ENCODE data around the gene LIPM. TPM values are rescaled to one million over a fixed set of nuclear protein-coding genes. Genes with fewer than 3 reads are reported as not detected.

The LIPM gene
- total RNA-seq, 2 experiments from 2014 or later, result not detected

DNA sequence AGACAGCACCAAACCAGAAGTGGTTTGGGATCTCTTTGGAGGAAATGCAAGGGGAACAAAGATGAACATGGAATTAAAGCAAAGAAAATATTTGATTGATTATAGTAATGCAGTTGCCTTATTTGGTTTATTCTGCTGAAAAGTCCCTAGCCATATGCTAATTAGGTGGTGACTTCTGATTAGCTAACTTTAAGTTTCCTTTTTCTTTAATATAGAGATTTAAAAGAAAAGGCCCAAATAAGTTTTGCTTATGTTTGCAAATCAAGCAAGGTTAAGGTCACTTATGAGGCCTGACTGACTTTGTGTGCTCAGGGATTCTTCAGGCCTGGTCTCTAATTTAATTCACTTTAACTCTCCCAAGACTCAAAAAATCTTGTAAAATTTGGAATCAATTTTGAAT lies 55.3 kb downstream of the LIPM start:
- Mint-ChIP-seq H3K36me3 (ENCODE audit: low read depth) (no peaks in the 10 kb centered on the region), H3K4me1 (peaks cover 6% of the 10 kb centered on the region), H3K27ac (no peak overlapping the region), H3K4me3 (no peak overlapping the region), H3K27me3 (peaks cover 12% of the 10 kb centered on the region), H3K9me3 (ENCODE audit: low read depth) (no peaks in the 10 kb centered on the region)
- ChIA-PET POLR2A (no interaction called here), CTCF (interaction anchor here (2.0 kb wide), 1 partner anchor 21 kb away, joined by 12 read pairs; no protein-coding TSS in a partner anchor)
- DNase-seq (no peak), ATAC-seq (no peak)
- intact Hi-C loops (cut with DNase I, micrococcal nuclease), result no loop called here

DNA sequence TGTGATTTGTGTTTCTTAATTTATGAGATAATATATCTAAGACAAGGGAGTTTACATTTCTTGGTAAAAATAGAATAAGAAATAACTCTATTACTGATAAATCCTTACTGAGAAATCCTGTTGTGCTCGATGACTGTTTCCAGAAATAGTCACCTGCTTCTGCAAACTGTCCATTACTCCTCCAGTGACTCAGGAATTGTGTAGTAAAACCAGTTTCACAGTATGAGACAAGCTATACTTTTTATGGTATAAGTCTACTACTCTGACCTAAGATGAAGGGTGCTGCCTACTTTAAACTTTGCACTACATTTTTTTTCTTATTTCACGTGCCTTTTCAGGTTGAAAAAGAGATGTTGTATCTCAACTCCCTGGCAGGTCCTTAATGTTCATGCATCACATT lies 56.0 kb downstream of the LIPM start:
- DNase-seq (no peak), ATAC-seq (peak; percentile 93)
- intact Hi-C loops (cut with DNase I, micrococcal nuclease), result no loop called here
- ChIA-PET POLR2A (no interaction called here), CTCF (no interaction called here)
- peaks cover 6% of the 10 kb centered on the region for H3K4me1 Mint-ChIP-seq
- no peaks in the 10 kb centered on the region for H3K36me3 Mint-ChIP-seq (ENCODE audit: low read depth)
- no peak overlapping the region for H3K27ac Mint-ChIP-seq
- H3K4me3 Mint-ChIP-seq, result no peak overlapping the region
- H3K27me3 Mint-ChIP-seq, result peaks cover 14% of the 10 kb centered on the region
- no peaks in the 10 kb centered on the region for H3K9me3 Mint-ChIP-seq (ENCODE audit: low read depth)

DNA sequence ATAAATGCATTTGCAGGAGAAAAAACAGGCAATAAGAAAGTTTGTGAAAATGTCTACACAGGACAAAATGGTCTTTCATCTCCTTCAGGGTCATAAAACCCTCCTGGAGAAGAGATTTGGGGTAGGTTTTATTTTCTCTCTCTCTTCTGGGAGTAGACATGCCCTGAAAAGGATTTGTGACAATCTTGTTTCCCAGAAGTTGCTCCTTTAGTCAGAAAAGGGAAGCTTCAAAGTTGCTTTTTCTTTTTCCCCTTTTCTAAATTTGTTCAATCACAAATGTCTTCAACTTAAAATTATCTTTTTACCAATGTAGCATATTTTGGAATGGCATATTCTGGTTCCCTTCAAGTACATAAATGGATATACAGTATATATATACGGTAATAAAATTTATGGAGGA lies 58.5 kb downstream of the LIPM start:
- intact Hi-C loops (cut with DNase I, micrococcal nuclease), result no loop called here
- ChIA-PET POLR2A (no interaction called here), CTCF (interaction anchor here (0.6 to 1.2 kb wide), 3 partner anchors 24 to 226 kb away, joined by 3 to 4 read pairs (median 3); no protein-coding TSS in a partner anchor)
- Mint-ChIP-seq H3K36me3 (ENCODE audit: low read depth) (no peaks in the 10 kb centered on the region), H3K9me3 (ENCODE audit: low read depth) (no peaks in the 10 kb centered on the region), H3K27ac (no peak overlapping the region), H3K27me3 (peaks cover 16% of the 10 kb centered on the region), H3K4me1 (peaks cover 6% of the 10 kb centered on the region), H3K4me3 (no peak overlapping the region)
- ATAC-seq (no peak), DNase-seq (no peak)

DNA sequence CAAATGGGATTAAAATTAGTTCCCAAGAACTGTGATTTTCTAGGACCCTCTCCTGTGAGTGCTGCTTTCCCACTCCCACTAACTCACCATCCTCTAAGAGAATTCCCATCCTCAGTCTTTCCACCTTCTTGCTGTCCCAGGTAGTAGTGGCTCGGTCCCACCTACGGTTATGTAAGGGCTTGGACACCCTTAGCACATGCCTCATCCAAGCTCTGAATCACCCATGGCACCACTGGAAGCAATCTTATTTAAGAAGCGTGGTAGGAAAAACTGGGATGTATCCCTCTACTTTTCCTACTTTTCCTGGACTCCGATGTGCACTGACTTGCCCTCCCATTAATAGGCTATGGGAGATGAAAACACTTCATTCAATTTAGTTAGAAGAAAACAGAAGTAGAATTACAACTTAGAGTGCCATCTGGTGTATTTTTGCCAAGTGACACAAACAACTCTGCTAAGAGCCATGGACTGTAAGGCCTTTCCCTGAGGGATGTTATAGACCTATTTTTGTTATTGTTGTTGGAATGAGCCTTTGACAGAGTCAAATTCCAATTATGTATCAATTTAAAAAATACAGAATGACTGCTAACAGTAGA lies 62.8 kb downstream of the LIPM start:
- ATAC-seq (peak; percentile 49), DNase-seq (no peak)
- H3K36me3 Mint-ChIP-seq (ENCODE audit: low read depth), result no peaks in the 10 kb centered on the region
- H3K27me3 Mint-ChIP-seq, result peaks cover 11% of the 10 kb centered on the region
- intact Hi-C loops (cut with DNase I, micrococcal nuclease), result loop anchor here (2.0 kb wide), 1 partner anchor 29 kb away; no protein-coding TSS in a partner anchor
- H3K4me3 Mint-ChIP-seq, result no peak overlapping the region
- H3K9me3 Mint-ChIP-seq (ENCODE audit: low read depth), result no peaks in the 10 kb centered on the region
- no peak overlapping the region for H3K27ac Mint-ChIP-seq
- H3K4me1 Mint-ChIP-seq, result no peaks in the 10 kb centered on the region
- CTCF ChIA-PET, result interaction anchor here (0.7 to 2.4 kb wide), 3 partner anchors 15 to 178 kb away, joined by 3 to 7 read pairs (median 3); partner anchors contain the start of gene STAMBPL1
- POLR2A ChIA-PET, result no interaction called here

DNA sequence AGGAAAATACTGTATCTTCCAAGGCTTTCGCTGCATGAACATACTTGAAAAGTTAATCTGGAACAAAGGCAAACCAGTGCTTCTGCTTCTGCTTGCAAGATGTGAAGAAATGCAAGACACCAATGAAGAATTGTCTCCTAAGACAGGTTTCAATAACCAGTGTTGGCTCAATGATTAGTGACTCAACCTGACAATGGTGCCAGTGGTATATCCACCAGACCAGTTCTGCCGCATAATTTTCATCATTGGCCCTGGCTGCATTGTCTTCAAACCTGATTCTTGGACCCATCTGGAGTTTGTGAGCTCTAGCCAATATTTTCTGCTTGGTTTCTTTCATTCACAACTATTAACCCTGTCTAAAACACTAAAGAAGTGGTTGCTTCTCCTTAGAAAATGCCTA lies 63.9 kb downstream of the LIPM start:
- H3K27ac Mint-ChIP-seq, result no peak overlapping the region
- DNase-seq (no peak), ATAC-seq (no peak)
- H3K4me1 Mint-ChIP-seq, result no peaks in the 10 kb centered on the region
- no peaks in the 10 kb centered on the region for H3K9me3 Mint-ChIP-seq (ENCODE audit: low read depth)
- no peaks in the 10 kb centered on the region for H3K36me3 Mint-ChIP-seq (ENCODE audit: low read depth)
- intact Hi-C loops (cut with DNase I, micrococcal nuclease), result no loop called here
- CTCF ChIA-PET, result no interaction called here
- no peak overlapping the region for H3K4me3 Mint-ChIP-seq
- H3K27me3 Mint-ChIP-seq, result peaks cover 11% of the 10 kb centered on the region
- POLR2A ChIA-PET, result no interaction called here

DNA sequence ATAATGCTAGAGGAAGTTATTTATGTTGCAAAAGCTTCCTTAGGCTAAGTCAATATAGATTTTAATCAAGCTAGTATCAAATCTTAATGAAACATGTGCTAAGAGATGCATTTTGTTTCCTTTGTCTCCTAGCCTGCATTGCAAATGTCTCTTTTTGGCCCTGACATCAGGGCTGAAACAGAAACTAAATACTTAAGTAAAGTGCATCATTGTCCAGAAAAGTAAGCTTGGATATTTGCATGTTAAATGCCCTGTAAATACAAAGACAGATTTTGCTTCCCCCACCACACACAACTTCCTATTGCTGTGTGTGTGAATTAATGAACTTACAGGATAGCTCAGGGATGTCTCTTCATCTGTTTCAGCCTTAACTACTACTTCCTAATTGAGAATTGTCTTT lies 67.6 kb downstream of the LIPM start:
- peaks cover 3% of the 10 kb centered on the region for H3K27me3 Mint-ChIP-seq
- no peak overlapping the region for H3K27ac Mint-ChIP-seq
- ChIA-PET CTCF (interaction anchor here (0.7 to 1.6 kb wide), 4 partner anchors 9 to 117 kb away, joined by 4 to 8 read pairs (median 6); no protein-coding TSS in a partner anchor), POLR2A (no interaction called here)
- intact Hi-C loops (cut with DNase I, micrococcal nuclease), result no loop called here
- ATAC-seq, result no peak
- DNase-seq, result no peak
- no peaks in the 10 kb centered on the region for H3K9me3 Mint-ChIP-seq (ENCODE audit: low read depth)
- no peak overlapping the region for H3K4me3 Mint-ChIP-seq
- H3K4me1 Mint-ChIP-seq, result no peaks in the 10 kb centered on the region
- no peaks in the 10 kb centered on the region for H3K36me3 Mint-ChIP-seq (ENCODE audit: low read depth)

Other genes with a start within 250 kb of the LIPM start
- gene RNLS, start 219.4 kb upstream of the LIPM start, total RNA-seq, result 1 to 10 TPM; 4.3 to 4.4 TPM
- gene LIPJ, start 216.0 kb upstream of the LIPM start, total RNA-seq, result not detected
- gene LIPF, start 138.3 kb upstream of the LIPM start, total RNA-seq, result not detected
- gene LIPK, start 96.5 kb upstream of the LIPM start, total RNA-seq, result not detected
- not detected for gene LIPN, start 42.7 kb upstream of the LIPM start, total RNA-seq
- under 1 TPM; 0.37 TPM for gene ANKRD22, start 49.1 kb downstream of the LIPM start, total RNA-seq
- gene STAMBPL1, start 77.5 kb downstream of the LIPM start, total RNA-seq, result 10 to 100 TPM; 36.6 to 40.2 TPM
- gene ACTA2, start 150.0 kb downstream of the LIPM start, total RNA-seq, result 10 to 100 TPM in 1 of 2 experiments, 1 to 10 TPM in 1; 8.5 to 10.2 TPM
- gene FAS, start 188.1 kb downstream of the LIPM start, total RNA-seq, result 10 to 100 TPM; 34.1 to 34.9 TPM

Data from activated CD4-positive, alpha-beta T cell treated with anti-CD3 and anti-CD28 coated beads for 36 hours (primary cell).